GM04503 (cell line): Measurements from ENCODE around the gene DNAI2.

Experiments used
- DNase-seq: peaks from one replicate; pipeline ENCODE4 v3.0.0-alpha.2; 2012; ENCODE audit warnings: low read depth

Gene DNAI2

DNA sequence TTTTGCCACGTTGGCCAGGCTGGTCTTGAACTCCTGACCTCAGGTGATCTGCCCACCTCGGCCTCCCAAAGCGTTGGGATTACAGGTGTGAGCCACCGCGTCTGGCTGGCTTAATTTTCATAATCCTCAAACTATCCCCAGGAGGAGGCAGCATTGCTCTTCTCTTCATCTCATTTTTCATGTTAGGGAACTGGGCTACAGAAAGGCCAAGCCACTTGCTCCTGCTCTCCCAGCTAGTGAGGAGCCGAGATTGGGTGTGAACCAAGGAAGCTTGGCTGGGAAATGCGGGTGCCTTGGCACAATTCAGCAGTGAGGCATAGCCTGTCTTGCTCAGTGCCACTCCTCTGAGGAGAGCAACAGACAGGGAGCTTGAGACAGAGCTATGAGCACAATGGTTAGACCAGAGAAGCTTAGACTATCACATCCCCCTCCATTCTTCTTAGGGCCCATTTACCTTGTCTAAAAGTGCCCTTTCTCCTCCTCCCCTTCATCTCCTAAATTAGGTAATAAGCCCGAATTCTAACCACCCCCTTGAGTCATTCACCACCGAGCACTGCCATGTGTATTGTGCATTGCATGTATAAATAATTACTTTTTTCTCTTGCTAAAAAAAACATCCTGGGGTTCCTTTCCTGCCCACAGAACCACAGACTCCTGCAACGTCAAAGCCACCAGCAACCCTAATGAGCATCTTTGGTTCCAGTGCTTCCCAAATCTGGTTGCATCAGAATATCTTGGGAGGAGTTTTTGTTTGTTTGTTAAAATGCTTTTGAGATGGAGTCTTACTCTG lies 32.0 kb downstream of the DNAI2 start:
- no peak for DNase-seq

- DNase-seq, result no peak
These were observed 34.1 kb downstream of the DNAI2 start for GRCh38 chr17:74307984-74308773.

DNA sequence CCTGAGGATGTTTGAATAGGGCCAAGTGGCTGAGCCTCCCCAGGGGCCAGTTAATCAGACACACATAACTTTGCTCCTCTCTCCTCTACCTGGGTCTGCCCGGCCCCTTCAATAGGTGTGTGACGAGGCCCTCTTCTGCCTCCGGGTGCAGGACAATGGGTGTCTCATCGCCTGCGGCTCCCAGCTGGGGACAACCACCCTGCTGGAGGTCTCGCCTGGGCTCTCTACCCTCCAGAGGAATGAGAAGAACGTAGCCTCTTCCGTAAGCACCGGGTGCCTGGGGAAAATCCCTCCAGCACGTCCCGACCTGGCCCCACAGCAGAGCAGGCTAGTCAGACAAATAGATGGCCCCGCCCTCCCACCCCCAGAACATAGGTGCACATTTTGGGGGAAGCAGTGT lies 35.9 kb downstream of the DNAI2 start:
- no peak for DNase-seq

GRCh38 chr17:74314877-74315276 lies 40.8 kb downstream of the DNAI2 start:
- no peak for DNase-seq

DNA sequence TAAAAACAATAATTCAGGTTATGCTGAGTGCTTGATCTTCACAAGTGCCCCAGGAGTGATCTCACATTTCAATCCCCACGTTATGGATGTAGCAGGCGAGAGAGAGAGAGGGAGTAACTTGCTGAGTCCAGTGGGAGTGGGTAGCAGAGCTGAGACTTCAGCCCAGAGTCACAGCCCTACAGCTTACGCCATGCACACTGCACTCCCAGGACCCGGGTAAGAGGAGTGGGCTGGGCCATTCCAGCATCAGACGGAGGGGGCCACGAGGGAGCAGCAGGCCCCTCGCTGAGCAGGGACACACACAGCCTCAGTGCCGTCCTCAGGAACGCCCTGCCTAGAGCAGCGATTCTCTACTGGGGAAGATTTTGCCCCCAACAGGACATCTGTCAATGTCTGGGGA lies 42.2 kb downstream of the DNAI2 start:
- DNase-seq, result no peak

DNA sequence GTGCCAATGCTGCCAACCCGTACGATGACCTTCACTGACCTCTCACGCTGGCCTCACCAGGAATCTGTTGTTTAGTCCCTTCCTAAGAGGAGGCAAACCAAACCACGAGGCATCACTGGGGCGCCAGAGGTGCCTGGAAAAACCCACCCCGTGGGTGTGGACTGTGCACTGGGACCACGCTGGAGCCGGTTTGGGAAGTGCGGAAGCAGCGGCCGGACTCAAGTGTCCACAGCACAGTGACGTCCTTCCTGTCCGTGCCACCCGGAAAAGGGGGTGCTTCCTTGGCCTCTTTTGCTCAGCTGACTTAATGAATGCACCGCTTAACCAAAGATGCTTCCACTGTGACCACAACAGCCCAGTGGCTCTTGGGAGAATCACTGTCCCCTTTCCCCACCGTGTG lies 43.0 kb downstream of the DNAI2 start:
- DNase-seq, result no peak

DNA sequence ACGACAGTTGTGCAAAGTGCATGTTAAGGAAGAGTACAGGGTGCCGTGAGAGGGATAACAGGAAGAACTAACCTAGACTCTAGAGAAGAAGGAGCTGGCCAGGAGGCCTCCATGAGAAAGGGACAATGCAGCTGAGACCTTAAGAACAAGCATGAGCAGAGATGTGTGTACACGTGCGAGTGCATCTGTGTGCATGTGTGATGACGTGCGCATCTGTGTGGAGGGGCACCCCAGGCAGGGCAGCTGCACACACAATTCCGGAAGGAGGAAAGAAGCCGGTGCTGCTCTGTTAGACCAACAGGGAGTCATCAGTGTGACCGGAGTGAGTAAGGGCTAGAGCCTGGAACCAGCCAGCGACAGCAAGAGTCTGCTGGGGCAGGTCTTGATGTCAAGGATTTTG lies 44.4 kb downstream of the DNAI2 start:
- DNase-seq, result no peak

GRCh38 chr17:74324521-74324920 lies 50.5 kb downstream of the DNAI2 start:
- no peak for DNase-seq

- DNase-seq, result no peak
These were observed 51.3 kb downstream of the DNAI2 start for GRCh38 chr17:74325376-74325742.

GRCh38 chr17:74325743-74326379 lies 51.8 kb downstream of the DNAI2 start, which contains the start of gene KIF19:
TSS of gene KIF19 (plus strand) at chr17:74326226. CDS start at chr17:74326350, 124 bp downstream.
- no peak for DNase-seq

DNA sequence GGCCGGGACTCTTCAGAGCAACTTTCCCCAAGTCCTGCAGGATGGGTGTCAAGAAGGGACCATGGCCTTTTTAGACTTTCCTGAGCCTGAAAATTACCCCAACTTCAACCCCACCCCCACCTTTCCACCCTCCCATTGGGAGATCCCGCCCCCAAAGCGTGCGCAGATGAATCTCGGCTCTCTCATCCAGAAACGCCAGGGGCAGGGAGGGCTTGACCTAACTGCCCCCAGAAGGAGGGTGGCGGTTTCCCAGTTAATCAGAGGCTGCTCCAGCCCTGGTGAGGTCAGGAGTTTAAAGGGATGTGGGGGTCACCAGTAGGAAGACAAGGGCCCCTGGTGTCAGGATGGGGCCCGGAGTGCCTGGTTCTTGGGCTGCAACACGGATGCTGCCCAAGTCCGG lies 52.5 kb downstream of the DNAI2 start:
- DNase-seq, result no peak

DNA sequence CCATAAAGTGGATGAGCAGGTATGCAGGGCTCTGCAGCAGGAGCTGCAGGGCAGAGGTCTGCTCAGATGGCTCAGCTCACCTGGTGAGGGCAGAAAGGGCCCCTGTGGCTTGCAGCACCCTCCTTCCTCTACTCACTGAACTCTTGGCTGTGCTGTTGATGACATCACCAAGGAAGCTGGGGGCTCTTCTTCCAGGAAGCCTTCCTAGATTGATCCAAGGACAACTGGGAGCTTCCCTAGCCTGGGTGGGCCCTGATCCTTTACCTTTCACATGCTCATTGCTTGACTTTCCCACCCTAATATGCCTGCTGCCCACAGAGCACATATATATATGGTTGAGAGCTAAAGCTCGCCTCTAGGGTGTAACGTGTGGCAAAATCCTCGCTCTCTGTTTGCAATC lies 54.5 kb downstream of the DNAI2 start:
- no peak for DNase-seq

- no peak for DNase-seq
These were observed 55.3 kb downstream of the DNAI2 start for GRCh38 chr17:74329378-74329777.

DNA sequence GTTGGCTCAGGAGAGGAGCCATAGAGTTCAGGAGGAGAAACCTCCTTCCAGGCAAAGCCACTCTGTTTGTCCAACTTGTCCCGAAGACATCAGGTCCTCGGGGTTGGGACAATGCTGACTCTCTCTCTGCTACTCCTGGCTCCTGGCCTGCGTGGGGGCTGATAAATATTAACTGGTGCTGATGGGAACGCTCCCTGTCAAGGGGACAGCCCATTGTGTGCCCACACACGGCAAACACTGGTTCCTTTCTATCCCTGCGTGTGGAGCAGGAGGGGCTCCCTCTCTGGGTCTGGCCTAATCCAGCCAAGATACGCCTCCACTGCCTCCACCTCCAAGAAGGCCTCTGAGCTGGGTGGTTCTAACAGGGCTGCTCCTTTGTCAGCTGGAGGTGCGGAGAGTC lies 56.4 kb downstream of the DNAI2 start:
- no peak for DNase-seq

- no peak for DNase-seq
These were observed 58.1 kb downstream of the DNAI2 start for GRCh38 chr17:74332017-74332650.

DNA sequence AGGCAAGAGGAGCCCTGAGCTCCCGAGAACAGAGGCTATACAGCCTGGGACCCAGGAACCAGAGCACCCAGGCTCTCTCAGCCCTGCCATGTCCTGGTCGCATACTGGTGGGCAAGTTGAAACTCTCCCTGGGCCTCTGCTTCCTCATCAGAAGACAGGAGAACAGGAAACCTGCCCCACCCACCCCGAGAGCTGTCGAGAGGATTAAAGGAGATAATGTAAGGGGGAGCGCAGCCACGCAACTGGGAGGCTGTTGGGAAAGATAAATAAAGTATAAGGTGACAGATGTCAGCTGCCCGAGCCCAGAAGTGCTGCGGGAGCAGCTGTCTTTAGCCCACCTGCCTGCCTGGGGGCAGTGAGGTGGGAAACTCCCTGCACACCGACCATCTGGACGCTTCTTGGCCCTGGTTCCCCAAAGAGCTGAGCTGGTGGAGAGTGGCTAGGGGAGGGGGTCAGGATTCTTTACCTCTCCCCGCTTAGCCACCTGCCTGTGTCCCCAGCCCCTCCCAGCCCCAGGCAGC lies 58.8 kb downstream of the DNAI2 start:
- DNase-seq, result no peak

DNA sequence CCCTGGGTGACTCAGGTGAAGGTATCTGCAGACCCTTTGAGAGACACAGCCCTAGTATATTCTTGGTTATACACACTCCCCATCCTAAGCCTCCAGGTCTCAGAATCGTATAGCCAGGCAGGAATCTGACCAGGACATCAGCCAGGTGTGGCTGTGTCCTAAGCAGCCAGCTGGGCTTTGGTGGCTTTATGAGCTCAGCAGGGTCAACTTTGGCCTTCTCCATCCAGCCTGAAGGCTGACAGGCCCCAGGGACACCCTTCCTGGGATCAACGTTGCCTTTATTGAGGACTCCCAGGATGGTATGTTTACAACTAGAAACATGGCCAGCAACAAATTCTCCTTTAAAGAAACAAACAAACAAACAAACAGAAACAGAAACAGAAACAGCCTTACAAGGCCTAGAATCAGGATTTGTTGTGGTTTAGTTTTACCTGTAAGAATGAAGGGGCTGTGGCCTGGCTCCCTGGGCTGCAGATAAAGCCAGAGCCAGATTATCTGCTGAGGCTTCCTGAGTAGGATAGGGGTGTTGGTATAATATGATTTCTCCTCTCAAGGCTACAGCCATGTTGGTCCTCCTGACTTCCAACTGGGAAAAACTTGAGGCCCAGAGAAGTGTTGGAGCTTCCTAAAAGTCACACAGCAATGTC lies 60.5 kb downstream of the DNAI2 start:
- no peak for DNase-seq

DNA sequence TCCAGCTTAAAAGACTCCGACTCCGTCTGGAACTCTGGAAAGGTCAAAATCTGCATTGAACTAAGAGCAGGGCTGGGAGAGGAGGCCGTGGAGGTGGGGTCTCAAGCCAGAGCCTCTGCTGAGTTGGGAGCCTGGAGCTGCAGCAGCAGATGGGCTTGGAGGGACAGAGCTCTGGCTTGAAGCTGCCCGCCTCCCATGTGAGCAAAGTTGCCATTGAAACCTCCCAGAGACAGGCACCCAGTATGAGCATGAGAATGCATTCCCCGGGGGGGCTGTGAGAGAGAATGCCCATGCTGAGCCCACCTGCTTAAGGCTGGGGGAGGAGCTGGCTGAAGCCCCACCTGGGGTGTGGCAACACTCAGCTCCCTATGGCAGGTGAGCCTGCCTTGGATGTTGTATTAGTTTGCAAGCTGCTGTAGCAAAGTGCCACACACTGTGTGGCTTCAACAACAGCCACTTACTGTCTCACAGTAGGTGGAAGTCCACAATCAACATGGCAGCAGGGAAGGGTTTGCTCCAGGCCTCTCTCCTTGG lies 61.6 kb downstream of the DNAI2 start:
- DNase-seq, result no peak

DNA sequence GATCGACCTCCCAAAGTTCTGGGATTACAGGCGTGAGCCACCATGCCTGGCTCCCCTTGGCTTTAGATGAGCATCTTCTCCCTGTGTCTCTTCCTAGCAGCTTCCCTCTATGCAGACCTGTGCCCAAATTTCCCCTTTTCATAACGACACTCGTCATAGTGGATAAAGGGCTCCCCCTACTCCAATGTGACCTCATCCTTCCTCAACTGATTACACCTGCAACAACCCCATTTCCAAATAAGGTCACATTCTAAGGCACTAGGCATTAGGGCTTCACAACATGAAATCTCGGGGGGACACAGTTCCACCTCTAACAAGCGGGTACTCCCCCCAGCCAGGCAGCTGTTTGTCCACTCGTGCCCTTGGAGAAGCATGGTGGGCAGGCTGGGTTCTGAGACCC lies 62.3 kb downstream of the DNAI2 start:
- DNase-seq, result no peak

- no peak for DNase-seq
These were observed 63.9 kb downstream of the DNAI2 start for GRCh38 chr17:74337834-74338500.
